Activated B cell treated with CpG ODN at 0.5 μM for 24 hours (primary cell): ENCODE measurements around the gene TTC27. TPM values are rescaled to one million over a fixed set of nuclear protein-coding genes. Genes with fewer than 3 reads are reported as not detected.

Experiments
- ATAC-seq: fragments of 200-7000 bp; cut with Tn5 transposase; one replicate; pipeline ENCODE4 v1.10.0; 2021; ENCODE audit warnings: low read depth, mild to moderate bottlenecking, moderate library complexity
- CTCF ChIA-PET: fragments of 350-600 bp; sonication (Branson Sonifier 250); formaldehyde crosslinking; loops from one replicate; lab custom pipeline; 2021; ENCODE audit warnings: antibody characterized with exemption; lab: Charles Lee
- POLR2A ChIA-PET: fragments of 350-600 bp; sonication (Branson Sonifier 250); formaldehyde crosslinking; loops from one replicate; lab custom pipeline; 2021; ENCODE audit warnings: antibody characterized with exemption; lab: Charles Lee
- DNase-seq: peaks from one replicate; pipeline ENCODE4 v3.0.0; 2022
- H3K27ac Mint-ChIP-seq: one replicate; pipeline ENCODE4 v1.8.0; 2020; ENCODE audit warnings: mixed read lengths
- H3K27me3 Mint-ChIP-seq: one replicate; pipeline ENCODE4 v1.8.0; 2021; ENCODE audit warnings: mixed read lengths
- H3K36me3 Mint-ChIP-seq: one replicate; pipeline ENCODE4 v1.8.0; 2021; ENCODE audit warnings: low read depth, mixed read lengths
- H3K4me1 Mint-ChIP-seq: one replicate; pipeline ENCODE4 v1.8.0; 2021; ENCODE audit warnings: mixed read lengths
- H3K4me3 Mint-ChIP-seq: one replicate; pipeline ENCODE4 v1.8.0; 2020; ENCODE audit warnings: mild to moderate bottlenecking, mixed read lengths
- H3K9me3 Mint-ChIP-seq: one replicate; pipeline ENCODE4 v1.8.0; 2020; ENCODE audit warnings: mixed read lengths
- intact Hi-C: fragments of 100-400 bp; cut with micrococcal nuclease; formaldehyde crosslinking; loops from one replicate; pipeline ENCODE4 v1.15.1; 2024
- total RNA-seq: library from RNA; stranded (reverse); gene quantifications from 2 replicates; pipeline ENCODE4 v1.2.3, GENCODE V29; 2022
- TF ChIP-seq, protein P1 (sequence below): fragments of 200-600 bp; IDR thresholded peaks from one replicate; pipeline ENCODE4 v1.8.0; 2022; ENCODE audit warnings: antibody characterized with exemption, mild to moderate bottlenecking

The TTC27 gene
- total RNA-seq, 1 donor from 2014 or later, result 34.8 TPM

DNA sequence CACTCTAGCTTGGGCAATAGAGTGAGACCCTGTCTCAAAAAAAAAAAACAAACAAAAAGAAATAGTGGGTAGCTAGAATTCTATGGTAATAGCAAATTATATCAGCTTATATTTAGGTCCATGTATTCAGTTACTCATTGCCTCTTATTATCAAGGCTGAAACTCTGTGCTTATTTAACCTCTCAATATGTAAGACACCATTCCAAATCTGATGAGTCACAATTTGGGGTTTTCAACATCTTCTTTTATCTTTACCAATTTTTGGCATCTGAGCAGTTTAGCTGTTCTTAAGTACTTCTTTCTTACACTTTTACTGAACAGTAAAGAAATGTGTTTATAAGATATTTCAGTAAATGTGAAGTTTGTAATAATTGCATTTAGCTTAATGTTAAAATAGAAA lies 69.3 kb downstream of the TTC27 start:
- ATAC-seq (no peak), DNase-seq (no peak)
- Mint-ChIP-seq H3K36me3 (peaks cover 13% of the 10 kb centered on the region), H3K9me3 (no peaks in the 10 kb centered on the region), H3K4me3 (no peak overlapping the region), H3K4me1 (no peaks in the 10 kb centered on the region), H3K27me3 (no peaks in the 10 kb centered on the region), H3K27ac (no peak overlapping the region)
- ChIA-PET CTCF (no interaction called here), POLR2A (no interaction called here)
- TF ChIP-seq, protein P1, sequence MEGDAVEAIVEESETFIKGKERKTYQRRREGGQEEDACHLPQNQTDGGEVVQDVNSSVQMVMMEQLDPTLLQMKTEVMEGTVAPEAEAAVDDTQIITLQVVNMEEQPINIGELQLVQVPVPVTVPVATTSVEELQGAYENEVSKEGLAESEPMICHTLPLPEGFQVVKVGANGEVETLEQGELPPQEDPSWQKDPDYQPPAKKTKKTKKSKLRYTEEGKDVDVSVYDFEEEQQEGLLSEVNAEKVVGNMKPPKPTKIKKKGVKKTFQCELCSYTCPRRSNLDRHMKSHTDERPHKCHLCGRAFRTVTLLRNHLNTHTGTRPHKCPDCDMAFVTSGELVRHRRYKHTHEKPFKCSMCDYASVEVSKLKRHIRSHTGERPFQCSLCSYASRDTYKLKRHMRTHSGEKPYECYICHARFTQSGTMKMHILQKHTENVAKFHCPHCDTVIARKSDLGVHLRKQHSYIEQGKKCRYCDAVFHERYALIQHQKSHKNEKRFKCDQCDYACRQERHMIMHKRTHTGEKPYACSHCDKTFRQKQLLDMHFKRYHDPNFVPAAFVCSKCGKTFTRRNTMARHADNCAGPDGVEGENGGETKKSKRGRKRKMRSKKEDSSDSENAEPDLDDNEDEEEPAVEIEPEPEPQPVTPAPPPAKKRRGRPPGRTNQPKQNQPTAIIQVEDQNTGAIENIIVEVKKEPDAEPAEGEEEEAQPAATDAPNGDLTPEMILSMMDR, result no peak
- intact Hi-C loops, result no loop called here

DNA sequence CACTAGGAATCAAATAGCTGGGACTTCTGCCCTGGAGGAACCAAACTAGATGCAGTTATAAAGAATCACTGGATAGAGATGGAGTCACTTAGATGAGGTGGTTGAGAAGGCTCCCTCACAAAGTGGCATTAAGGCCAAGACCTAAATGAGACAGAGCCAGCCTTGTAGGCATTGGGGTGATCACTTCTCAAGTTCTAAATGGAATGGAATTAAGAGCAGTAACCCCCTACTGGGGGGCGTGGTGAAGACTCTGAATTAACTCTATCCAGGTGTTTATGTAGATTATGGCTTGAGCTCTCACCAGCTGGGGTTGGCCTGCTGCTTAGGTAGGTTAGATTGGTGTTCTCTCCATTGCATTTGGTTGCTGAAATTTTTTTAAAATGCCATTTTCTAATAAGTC lies 71.3 kb downstream of the TTC27 start:
- no peaks in the 10 kb centered on the region for H3K4me1 Mint-ChIP-seq
- TF ChIP-seq, protein P1, result no peak
- H3K9me3 Mint-ChIP-seq, result no peaks in the 10 kb centered on the region
- H3K27me3 Mint-ChIP-seq, result no peaks in the 10 kb centered on the region
- no peak for DNase-seq
- POLR2A ChIA-PET, result no interaction called here
- no peak overlapping the region for H3K27ac Mint-ChIP-seq
- H3K4me3 Mint-ChIP-seq, result no peak overlapping the region
- ATAC-seq, result no peak
- H3K36me3 Mint-ChIP-seq, result peaks cover 30% of the 10 kb centered on the region
- intact Hi-C loops, result no loop called here
- CTCF ChIA-PET, result no interaction called here

DNA sequence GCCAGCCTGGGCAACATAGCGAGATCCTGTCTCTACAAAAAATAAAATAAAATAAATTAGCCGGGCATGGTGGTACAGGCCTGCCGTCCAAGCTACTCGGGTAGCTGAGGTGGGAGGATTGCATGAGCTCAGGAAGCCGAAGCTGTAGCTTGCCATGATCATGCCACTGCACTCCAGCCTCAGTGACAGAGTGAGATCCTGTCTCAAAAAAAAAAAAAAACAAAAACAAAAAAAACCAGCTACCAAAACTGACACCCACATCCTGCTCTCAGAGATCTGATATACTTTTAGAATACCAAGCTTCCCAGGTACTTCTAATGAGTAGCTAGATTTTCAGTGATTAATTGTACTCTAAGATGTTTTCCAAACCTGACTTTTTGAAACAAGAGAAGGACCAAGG lies 74.0 kb downstream of the TTC27 start:
- ATAC-seq (no peak), DNase-seq (no peak)
- TF ChIP-seq, protein P1, result no peak
- Mint-ChIP-seq H3K27me3 (no peaks in the 10 kb centered on the region), H3K4me1 (no peaks in the 10 kb centered on the region), H3K36me3 (peaks cover 40% of the 10 kb centered on the region), H3K27ac (no peak overlapping the region), H3K9me3 (no peaks in the 10 kb centered on the region), H3K4me3 (no peak overlapping the region)
- ChIA-PET CTCF (no interaction called here), POLR2A (no interaction called here)
- intact Hi-C loops, result no loop called here

DNA sequence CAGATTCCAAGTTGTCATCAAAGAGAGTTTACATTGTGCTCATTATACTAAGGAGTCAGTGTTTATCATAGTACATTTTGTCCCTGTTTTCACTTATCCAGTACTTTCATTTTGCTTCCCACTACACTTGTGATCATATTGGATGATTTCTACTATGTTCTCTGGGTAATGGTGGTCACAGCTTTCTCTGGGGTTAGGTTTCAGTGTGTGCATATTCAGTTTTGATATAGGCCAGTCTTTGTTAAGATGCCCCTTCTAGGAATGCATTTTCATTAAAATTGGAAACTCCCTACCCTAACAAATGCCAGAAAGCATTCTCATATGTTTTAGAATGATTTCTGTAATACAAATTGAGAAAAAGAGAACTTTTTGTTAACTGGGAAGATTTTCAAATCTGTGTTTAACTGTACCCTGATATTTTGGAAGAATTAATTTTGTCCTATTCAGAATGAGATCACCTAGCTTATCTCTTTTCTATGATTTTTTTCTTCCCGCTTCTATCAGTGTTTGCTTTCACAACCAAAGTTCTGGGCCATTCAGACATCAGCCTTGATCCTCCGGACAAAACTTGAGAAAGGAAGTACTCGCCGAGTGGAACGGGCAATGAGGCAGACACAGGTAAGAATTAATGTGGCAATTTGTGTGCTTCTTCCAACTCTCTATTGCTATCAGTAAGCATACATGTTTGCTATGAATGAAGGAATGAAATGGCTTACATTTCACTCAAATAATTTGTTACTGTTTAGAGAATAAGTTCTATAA lies 74.6 kb downstream of the TTC27 start:
- no peak for DNase-seq
- ATAC-seq, result no peak
- intact Hi-C loops, result no loop called here
- Mint-ChIP-seq H3K9me3 (no peaks in the 10 kb centered on the region), H3K27me3 (no peaks in the 10 kb centered on the region), H3K27ac (no peak overlapping the region), H3K4me1 (no peaks in the 10 kb centered on the region), H3K4me3 (no peak overlapping the region), H3K36me3 (peaks cover 43% of the 10 kb centered on the region)
- CTCF ChIA-PET, result no interaction called here
- TF ChIP-seq, protein P1, result no peak
- POLR2A ChIA-PET, result no interaction called here

DNA sequence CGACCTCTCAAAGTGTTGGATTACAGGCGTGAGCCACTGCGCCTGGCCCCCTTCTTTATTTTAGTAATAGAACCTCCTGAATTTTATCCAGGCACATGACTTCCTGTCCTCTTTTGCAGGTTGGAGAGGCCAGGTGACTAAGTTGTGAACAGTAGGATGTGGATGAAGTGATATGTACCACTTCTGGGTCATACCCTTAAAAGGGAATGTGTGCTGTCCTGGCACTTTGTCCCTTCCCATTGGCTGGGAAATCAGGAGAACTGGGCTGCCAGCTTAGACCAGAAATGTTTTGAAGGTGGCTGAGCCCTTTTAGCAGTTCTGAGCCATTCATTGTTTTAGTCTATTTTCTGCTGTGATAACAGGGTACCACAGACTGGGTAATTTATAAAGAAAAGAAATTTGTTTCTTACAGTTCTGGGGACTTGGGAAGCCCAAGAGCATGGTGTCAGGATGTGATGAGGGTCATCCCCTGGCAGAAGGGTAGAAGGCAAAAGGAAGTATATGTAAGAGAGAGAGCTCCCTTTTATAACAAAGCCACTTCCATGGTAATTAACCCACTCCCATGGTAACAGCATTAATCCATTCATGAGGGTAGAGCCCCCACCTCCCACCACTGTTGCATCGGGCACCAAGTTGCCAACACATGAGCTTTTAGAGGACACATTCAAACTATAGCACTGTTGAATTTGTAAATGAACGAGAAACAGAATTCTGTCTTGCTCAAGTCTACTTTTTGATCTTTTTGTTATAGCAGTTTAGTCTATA lies 79.1 kb downstream of the TTC27 start:
- H3K27me3 Mint-ChIP-seq, result no peaks in the 10 kb centered on the region
- CTCF ChIA-PET, result no interaction called here

More for the DNA sequence above, 79.1 kb downstream of the TTC27 start:
- intact Hi-C loops, result no loop called here
- peaks cover 49% of the 10 kb centered on the region for H3K36me3 Mint-ChIP-seq
- H3K4me1 Mint-ChIP-seq, result no peaks in the 10 kb centered on the region
- H3K27ac Mint-ChIP-seq, result no peak overlapping the region
- POLR2A ChIA-PET, result no interaction called here
- no peak overlapping the region for H3K4me3 Mint-ChIP-seq
- H3K9me3 Mint-ChIP-seq, result no peaks in the 10 kb centered on the region
- ATAC-seq (no peak), DNase-seq (no peak)
- TF ChIP-seq, protein P1, result no peak
